Posterior vena cava (tissue), 2 donors: ENCODE data around the gene ADCY3. TPM values are rescaled to one million over a fixed set of nuclear protein-coding genes. Genes with fewer than 3 reads are reported as not detected.
A peak's percentile ranks its signal among the peaks of the same experiment; 100 is the strongest.

Source experiments
- DNase-seq: peaks from one replicate; pipeline ENCODE4 v3.0.0-alpha.2; 2020; ENCODE audit warnings: low spot score
- intact Hi-C, 2 donors: fragments of 100-400 bp; cut with DNase I; formaldehyde crosslinking; loops; one replicate each; pipeline versions ENCODE4 v1.14.1 to v1.14.2; 2022 to 2023
- total RNA-seq, 2 donors: library from RNA; stranded (reverse); fragmentation: NEBNext Ultra II Directional; extraction: Animal tissue kit (Norgen Biotek cat#: 25700); gene quantifications; one replicate each; pipeline ENCODE4 v1.2.1, GENCODE V29; 2021
- donor health status: DM: yes; HTN: yes; CAD: no.
- donor health status: DM: yes; HTN: yes; CAD: no.

ADCY3 gene
- total RNA-seq, 2 donors from 2014 or later = 99.5 to 129 TPM

GRCh38 chr2:24928036-24928435 is 8.0 kb upstream of the ADCY3 start:
- no peak for DNase-seq
- intact Hi-C loops = no loop called here

- intact Hi-C loops = no loop called here
- peak; percentile 95 for DNase-seq
Observed at GRCh38 chr2:24926602-24927252, 6.7 kb upstream of the ADCY3 start.

GRCh38 chr2:24926220-24926601 is 6.2 kb upstream of the ADCY3 start:
- intact Hi-C loops = no loop called here
- DNase-seq = no peak

- no peak for DNase-seq
- intact Hi-C loops = no loop called here
Observed at GRCh38 chr2:24925815-24926214, 5.8 kb upstream of the ADCY3 start.

- intact Hi-C loops = no loop called here
- no peak for DNase-seq
Observed at GRCh38 chr2:24924732-24925131, 4.7 kb upstream of the ADCY3 start.

- intact Hi-C loops = no loop called here
- no peak for DNase-seq
Observed at GRCh38 chr2:24924266-24924665, 4.2 kb upstream of the ADCY3 start.

- intact Hi-C loops = no loop called here
- DNase-seq = no peak
Observed at GRCh38 chr2:24923106-24923505, 3.1 kb upstream of the ADCY3 start.

GRCh38 chr2:24922556-24922955 is 2.5 kb upstream of the ADCY3 start:
- peak; percentile 44 for DNase-seq
- intact Hi-C loops = no loop called here

- intact Hi-C loops = no loop called here
- peak; percentile 44 for DNase-seq
Observed at GRCh38 chr2:24920809-24921441, 888 bp upstream of the ADCY3 start.

GRCh38 chr2:24919506-24920097 is 435 bp downstream of the ADCY3 start:
- DNase-seq = peak; percentile 83
- intact Hi-C loops = no loop called here

GRCh38 chr2:24919037-24919505 is 966 bp downstream of the ADCY3 start:
- peak; percentile 83 for DNase-seq
- intact Hi-C loops = no loop called here

GRCh38 chr2:24918326-24919036 is 1.6 kb downstream of the ADCY3 start:
- intact Hi-C loops = no loop called here
- peak; percentile 77 for DNase-seq

GRCh38 chr2:24917731-24918325 is 2.2 kb downstream of the ADCY3 start:
- peak; percentile 64 for DNase-seq

GRCh38 chr2:24917086-24917485 is 3.0 kb downstream of the ADCY3 start:
- intact Hi-C loops = no loop called here
- DNase-seq = peak; percentile 63

More at GRCh38 chr2:24917731-24918325, 2.2 kb downstream of the ADCY3 start:
- intact Hi-C loops = no loop called here

GRCh38 chr2:24915796-24916195 is 4.2 kb downstream of the ADCY3 start:
- DNase-seq = peak; percentile 67
- intact Hi-C loops = loop anchor here in 1 of 2 donors (1.0 kb wide), 1 partner anchor 48 kb away; no protein-coding TSS in a partner anchor

GRCh38 chr2:24915175-24915574 is 4.9 kb downstream of the ADCY3 start:
- intact Hi-C loops = no loop called here
- peak; percentile 58 for DNase-seq

GRCh38 chr2:24914713-24915112 is 5.3 kb downstream of the ADCY3 start:
- DNase-seq = peak; percentile 61
- intact Hi-C loops = no loop called here

GRCh38 chr2:24913911-24914310 is 6.1 kb downstream of the ADCY3 start:
- peak; percentile 78 for DNase-seq
- intact Hi-C loops = no loop called here

GRCh38 chr2:24912986-24913385 is 7.1 kb downstream of the ADCY3 start:
- intact Hi-C loops = loop anchor here in 1 of 2 donors (1.0 kb wide), 1 partner anchor 50 kb away; no protein-coding TSS in a partner anchor
- peak; percentile 38 for DNase-seq
